GM21526 (cell line): ENCODE data around the gene HAUS3.

Source experiments
- ATAC-seq: cut with Tn5 transposase; IDR thresholded peaks from one replicate; pipeline ENCODE4 v1.9.1; 2021; ENCODE audit warnings: moderate library complexity; ENCODE audit not compliant: unreplicated experiment, low FRiP score

Gene HAUS3, protein sequence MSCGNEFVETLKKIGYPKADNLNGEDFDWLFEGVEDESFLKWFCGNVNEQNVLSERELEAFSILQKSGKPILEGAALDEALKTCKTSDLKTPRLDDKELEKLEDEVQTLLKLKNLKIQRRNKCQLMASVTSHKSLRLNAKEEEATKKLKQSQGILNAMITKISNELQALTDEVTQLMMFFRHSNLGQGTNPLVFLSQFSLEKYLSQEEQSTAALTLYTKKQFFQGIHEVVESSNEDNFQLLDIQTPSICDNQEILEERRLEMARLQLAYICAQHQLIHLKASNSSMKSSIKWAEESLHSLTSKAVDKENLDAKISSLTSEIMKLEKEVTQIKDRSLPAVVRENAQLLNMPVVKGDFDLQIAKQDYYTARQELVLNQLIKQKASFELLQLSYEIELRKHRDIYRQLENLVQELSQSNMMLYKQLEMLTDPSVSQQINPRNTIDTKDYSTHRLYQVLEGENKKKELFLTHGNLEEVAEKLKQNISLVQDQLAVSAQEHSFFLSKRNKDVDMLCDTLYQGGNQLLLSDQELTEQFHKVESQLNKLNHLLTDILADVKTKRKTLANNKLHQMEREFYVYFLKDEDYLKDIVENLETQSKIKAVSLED

DNA sequence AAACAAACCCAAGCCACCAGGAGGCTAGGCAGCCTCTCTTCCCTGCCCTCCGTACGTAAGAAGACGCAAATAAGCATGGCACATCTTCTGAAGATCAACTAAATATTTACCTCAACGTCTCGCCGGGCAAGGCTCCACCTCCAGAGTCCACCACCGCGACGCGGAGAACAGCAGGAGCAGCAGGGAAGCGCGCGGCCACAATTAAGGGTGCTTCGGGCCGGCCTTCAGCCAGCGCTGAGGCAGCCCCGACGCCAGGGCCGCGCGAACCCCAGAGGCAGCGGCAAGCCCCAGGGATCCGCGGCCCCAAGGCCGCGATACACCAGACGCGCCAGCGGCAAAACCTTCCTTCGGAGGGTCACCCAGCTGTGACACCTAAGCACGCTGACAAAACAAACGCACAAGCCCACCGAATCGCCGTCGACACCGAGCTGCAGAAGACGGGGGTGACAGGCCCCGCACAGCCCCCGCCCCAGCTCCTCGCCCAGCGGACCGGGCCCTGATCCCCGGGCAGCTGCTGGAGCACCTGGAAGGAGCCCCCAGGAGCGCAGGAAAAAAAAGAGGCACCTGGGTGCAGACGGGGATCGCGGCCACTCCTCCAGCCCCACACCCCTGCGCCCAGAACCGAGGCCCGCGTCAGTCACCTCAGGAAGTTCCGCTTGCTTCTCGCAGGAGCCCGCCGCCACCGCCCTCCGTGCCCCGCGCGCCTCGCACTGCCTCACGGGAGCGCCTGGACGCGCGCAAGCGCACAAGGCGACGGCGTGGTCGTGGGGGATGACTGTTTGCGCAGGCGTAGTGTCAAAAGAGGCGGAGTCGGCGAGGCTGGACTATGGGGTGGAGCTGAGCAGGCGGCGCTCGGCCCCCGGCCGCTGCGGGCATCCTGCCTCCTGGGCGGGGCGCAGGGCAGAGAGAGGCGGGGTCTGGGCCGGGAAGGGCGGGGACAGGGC, at the start of gene HAUS3, which contains the start of gene POLN:
TSS of gene HAUS3 (minus strand) at position 712 of the 944 bp plus-strand sequence. CDS start 1,175 bp downstream, outside the sequence.
TSS of gene POLN (minus strand) at position 712 of the 944 bp plus-strand sequence. CDS start 12,890 bp downstream, outside the sequence.
- ATAC-seq, result peak; percentile 86

DNA sequence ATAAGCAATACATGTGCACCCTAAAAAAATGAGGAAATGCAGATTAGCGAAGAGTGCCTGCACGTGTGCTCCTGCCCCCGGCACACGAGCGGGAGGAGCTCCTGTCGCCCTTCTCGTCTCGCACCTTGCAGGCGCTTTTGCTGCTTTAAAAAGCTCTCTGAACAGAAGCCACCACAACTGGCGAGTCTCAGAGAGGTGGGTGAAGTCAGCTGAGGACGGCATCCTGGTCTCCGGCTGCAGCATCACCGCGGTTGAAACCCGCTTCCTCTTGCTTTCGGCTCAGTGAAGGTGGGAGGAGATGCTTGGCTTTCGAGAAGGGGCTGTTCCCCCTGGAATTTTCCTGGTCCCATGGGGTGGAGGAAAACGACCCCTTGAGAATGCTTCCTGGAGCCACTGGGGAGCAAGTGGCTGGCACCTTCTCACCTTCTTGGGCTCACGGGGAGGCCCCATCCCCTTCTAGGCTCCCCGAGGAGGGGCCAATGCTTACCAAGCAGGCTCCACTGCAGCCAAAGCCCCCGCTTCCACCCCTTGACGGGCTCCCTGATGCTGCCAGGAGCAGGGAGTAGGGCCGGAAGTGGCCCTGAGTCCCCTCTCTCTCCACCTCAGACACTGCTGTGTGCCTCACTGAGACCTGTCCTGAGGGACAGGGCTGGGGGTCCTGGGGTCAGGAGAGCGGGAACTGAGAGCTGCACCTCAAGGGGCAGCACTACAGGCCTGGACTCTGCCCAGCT, 49.2 kb upstream of the HAUS3 start:
- ATAC-seq, result no peak

DNA sequence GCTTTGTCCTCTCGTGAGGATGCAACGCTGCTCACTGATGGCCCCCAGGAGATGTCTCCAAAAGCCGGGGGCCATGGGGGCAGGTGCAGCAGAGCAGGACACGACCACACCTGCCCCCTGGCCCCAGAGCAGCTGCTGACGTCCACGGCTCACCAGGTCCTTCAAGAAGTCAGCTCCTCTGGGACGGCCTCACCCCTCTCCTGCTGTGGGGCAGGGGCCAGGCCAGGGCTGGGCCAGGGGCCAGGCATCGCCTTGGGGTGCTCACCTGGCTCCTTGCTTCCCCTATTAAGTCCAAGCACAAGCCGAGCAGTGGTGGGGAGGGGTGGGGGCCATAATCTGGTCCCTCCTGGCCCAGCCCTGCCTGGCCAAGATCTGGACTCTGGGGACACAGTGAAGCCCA, 48.6 kb upstream of the HAUS3 start:
- no peak for ATAC-seq

DNA sequence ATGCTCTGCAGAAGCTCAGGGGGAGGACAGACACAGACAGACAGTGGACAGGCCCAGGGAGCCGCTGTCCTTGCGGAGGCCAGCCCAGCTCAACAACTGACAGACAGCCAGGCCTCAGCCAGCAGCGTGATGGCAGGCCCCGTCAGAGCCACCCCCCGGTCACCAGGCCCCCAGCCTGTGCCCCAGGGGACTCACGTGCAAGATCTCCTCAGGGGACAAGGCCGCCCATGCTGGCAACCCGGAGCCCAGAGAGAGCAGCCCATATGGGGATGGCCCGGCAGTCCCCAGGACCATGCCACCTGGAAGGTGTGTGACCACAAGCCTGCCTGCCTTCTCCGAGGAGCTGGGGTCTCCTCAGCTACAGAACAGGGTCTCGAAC, 48.0 kb upstream of the HAUS3 start:
- no peak for ATAC-seq

DNA sequence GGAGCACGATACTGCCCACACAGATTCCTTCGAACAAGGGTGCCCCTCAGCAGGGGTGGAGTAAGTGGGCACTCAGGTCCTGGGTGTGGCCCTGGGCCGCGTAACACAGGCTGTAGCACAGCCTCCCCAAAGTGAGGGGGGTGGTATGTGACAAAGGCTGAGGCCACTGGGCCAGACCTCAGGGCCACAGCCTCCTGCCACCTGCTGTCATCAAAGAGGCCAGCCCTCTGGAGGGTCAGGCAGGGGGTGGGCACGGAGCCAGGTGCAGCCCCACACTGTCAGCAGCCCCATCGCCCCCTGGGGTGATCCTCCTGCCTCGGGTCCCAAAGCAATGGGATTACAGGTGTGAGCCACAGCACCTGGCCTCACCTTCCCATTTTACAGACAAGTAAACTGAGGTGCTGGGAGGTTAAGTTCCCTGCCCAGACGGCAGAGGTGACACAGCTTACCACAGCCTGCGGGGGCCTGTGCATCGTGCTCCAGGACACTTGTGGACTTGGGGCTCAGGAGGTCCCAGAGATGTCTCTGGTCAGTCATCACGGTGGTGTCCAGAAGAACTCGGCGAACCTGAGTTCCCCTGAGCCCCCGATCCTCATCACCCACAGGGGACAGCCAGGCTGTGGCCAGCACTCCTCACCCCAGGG, 47.5 kb upstream of the HAUS3 start:
- ATAC-seq, result no peak

DNA sequence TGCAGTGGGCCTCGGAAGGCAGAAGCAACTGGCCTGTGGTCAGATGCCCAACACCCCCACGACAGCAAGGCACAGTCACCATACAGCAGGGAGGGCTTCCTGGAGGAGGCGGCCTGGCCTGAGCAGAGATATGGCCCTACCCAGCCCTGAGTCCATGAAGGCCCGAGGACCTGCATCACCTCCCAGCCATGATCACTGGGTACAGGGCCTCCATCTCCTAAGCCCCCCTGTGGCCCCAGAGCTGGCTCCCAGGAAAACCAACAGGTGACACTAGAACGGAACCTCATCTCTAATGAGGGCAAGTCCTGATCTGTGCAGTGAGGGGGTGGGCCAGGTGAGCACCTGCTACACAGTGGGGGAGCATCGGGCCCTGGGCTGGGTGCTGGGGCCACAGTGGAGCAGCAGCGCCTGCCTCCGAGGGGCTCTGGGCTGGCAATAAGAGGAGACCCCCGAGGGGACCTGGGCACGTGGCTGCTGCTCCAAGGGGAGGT, 46.2 kb upstream of the HAUS3 start:
- no peak for ATAC-seq

DNA sequence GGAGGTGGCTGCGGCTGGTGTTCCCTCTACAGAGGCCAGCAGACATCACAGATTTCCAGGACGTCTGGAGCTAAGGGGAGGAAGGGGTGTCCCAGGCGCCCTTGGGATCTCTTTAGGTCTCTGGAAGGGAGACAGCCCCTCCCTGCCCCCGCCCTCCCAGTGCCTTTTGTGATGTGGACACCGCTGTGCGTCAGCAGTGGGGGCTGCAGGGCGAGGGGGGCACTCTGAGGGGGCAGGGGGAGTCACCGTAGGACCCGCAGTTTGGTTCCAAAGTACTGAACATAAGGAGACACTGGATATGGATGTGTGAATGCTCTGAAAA, 45.6 kb upstream of the HAUS3 start:
- no peak for ATAC-seq

DNA sequence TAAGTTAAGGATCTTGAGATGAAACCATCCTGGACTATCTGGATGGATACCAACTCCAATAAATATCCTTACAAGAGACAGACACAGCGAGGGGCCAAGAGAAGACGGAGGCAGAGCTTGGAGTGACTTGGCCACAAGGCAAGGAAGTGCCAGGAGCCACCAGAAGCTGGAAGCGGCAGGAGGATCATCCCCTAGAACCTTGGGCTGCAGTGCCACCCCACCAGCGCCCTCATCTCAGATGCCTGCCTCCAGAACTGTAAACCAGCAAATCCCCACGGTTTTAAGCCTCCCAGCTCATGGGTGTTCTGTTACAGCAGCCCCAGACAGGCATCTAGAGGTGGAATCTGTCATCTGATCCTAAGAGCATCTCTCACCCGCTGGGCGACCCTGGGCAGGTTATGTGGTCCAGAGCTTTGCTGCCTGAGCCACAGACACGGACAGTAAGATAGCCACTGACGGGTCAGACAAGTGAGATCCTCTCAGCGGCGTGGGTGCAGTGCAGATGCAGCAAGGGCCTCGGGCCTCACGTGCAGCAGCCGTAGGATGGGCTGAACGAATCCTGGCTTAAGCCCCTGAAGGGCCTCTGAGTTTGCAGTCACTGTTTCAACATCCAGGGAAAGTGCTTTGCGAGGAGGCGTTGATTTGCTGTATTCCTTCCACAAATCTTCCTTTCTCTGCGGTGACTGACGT, 45.1 kb upstream of the HAUS3 start:
- ATAC-seq, result no peak

DNA sequence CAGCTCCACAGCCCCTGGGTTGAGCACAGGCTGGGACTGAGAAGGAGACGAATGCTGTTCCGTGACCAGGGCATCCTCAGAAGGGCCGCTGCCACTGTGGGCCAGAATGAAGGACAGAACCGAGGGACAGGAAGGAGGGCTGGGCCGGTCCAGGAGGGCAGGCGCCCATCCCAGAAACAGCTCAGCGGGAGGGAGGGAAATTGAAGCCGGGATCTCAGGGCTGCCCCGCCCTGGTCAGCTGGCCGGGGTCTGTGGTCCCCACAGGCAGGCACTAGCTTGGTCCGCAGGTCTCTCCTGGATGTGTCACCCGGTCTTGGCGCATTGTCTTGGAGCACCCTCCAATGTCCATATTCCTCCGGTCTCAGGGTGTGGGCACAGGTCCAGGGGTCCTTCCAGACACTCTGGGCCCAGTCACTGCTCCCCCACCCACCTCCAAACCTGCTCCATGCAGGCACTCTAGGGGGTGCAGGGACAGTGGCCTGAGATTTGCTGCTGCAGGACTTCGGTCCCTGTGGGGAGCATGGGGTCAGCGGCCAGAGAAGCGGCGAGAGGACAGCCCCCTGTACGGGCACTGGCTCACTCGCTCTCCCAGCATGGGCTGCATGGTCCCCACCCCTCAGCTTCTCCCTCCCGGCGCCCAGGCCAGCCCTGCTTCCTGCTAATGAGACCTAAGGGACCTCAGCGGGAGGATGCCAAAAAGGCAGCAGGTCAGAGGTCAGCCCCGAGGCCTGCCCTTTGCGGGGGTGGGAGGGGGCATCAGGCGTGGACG, 43.9 kb upstream of the HAUS3 start:
- ATAC-seq, result no peak

DNA sequence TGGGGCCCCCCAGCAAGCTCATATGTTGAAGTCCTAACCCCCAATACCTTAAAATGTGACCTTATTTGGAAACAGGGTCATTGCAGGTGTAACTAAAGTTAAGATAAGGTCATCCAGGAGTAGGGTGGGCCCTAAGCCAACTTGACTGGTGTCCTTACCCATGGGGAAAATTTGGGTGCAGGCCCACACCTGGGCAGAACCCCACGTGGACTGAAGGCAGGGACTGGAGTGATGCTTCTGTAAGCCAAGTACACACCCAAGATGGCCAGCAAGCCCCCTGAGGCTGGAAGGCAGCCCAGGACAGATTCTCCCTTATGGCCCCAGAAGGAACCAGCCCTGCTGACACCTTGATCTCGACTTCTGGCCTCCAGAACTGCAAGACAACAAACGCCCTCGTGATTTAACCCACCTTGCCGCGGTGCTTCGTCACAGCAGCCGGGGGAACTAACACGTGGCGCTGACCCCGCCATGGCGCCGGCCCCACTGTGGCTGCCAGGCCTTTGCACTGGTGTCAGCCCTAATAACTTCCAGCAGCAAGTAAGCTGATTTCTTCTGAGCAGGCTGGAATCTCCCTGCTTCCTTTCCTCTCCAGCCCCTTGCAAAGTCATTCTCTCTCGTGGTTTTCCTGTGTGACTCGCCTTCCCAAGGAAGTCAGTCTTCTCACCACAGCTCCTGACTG, 43.2 kb upstream of the HAUS3 start:
- no peak for ATAC-seq

DNA sequence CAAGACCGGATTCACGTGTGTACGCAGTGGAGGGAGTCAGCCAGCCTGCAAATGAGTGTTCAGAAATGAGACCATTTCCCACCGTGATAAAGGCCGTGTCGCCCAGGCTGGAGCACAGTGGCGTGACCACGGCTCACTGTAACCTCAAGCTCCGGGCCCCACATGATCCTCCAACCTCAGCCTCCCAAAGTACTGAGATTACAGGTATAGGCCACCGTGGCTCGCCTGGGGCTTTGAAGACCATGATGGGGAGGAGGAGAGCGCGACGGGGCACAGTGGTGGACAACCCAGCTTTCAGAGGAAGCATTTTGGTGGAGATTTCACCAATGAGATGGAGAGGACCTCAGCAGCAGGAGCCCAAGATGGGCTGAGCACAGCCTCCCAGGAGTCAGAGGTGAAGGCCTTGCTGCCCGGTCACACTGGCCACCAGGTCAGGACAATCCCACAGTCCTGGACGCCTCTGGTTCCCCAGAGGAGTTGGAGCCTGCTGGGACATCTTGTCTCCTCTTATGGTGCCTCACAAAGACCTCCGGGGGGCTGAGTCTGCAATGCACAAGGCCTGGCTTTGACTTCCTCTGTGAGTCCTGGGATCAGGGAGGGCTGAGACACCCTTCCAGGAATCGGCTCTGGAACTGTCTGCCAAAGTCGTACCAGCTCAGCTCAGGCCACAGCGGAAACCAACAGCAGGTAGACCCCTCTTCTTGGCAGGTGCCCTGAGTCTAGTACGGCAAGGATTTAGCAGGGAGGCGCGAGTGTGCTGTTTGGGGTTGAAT, 42.4 kb upstream of the HAUS3 start:
- no peak for ATAC-seq

DNA sequence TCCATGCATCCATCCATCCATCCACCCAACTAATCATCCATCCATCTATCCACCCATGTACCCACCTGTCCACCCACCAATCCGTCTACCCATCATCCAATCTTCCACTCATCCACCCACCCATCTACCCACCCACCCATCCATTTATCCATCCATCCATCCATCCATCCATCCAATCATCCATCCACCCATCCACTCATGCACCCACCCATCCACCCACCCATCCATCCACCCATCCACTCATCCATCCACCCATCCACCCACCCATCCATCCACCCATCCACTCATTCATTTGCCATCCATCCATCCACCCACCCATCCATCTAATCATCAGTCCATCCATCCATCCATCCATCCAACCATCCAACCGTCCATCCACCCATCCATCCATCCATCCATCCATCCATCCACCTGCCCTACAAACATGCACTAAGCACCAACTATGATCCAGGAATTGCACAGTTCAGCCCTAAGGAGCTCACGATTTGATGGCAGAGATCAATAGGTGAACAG, 41.3 kb upstream of the HAUS3 start:
- ATAC-seq, result no peak

DNA sequence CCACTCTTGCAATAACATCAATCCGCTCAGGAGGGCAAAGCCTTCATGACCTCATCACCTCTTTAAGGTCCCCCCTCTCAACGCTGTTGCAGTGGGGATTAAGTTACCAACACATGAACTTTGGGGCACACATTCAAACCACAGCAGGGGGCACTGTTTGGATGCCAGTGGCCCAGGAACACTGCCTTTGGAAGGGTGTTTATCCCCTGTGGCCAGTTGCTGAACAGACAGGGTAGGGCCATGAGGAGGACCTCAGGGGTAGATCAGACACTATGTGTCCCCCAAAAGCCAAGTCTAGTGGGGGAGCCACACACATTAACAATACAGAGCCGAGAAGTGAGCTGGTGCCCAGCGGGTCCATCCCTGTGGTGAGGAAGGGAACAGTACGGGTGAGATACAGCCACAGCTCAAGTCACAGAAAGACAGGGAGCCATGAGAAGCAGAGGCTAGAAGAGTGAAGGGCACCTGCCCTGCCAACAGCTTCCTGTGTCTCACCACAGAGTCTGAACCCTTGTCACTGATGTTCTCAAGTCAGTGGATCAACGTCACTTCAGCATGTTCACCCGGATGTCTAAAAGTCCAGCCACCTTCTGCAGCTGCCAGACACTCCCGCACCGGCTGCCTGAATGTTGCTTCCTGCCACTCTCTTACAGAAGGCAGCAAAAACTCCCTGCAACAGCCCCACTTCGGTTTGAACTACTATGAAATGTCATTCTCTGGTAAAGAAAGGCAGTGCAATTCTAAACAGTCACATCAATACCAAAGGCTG, 39.8 kb upstream of the HAUS3 start:
- ATAC-seq, result peak; percentile 45

DNA sequence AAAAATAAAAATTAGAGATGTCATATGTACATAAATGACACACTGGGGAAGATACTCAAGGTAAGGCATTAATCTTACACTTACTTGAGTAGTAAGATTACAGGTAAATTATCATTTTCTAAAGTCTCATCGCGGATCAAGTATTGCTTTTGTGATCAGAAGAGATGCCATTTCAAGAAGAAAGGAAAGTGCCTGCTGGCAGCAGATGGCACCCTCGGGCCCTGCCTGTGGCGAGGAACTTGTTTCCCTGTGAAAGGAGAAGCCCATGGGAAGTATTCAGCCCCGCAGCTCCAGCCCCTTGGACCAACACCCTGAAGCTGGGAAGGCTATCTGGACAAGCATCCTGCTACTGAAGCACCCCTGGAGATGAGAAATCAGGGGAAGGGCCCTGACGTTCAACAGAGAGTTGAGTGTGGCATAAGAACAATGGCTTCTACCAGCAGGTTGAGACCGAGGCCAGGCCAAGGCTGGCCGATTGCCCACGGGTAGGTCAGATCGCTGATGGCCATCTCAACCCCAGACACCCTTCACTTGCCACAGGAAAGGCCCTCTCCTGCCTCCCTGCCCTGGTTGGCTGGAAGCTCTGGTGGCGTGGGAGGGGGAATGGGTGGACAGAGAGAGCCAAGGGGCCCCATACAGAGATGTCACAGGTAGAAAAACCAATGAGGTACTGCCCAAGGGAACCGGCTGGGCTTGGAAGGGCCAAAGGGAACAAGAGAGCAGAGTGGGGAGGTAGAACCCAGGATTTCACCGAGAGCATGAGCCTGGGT, 38.8 kb upstream of the HAUS3 start:
- no peak for ATAC-seq

DNA sequence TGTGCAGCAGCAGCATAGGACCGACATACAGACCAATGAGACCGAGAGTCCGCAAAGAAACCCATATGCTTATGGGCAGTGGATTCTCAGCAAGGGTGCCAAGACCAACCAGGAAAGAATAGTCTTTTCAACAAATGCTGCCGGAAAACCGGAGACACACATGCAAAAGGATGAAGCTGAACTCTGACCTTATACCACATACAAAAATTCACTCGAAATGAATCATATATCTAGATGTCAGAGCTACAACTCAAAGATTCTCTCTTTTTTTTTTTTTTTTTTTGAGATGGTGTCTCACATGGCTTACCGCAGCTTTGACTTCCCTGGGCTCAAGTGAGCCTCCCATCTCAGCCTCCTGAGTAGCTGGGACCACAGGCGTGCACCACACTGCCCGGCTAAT, 36.0 kb upstream of the HAUS3 start:
- no peak for ATAC-seq
